NCI-H128 (cell line): ENCODE data around the gene ATXN1.
"Not testable (repeated sequence)": the region's sequence is repeated elsewhere in the genome, so short reads cannot be mapped to it uniquely, and the experiment has no call there.

ENCODE experiments used
- DNase-seq: peaks from one replicate; lab custom pipeline; 2025; ENCODE audit not compliant: unreplicated experiment; lab: John Stamatoyannopoulos, UW

ATXN1 gene

GRCh38 chr6:16656451-16656850 lies 104.8 kb downstream of the ATXN1 start:
- no peak for DNase-seq

DNA sequence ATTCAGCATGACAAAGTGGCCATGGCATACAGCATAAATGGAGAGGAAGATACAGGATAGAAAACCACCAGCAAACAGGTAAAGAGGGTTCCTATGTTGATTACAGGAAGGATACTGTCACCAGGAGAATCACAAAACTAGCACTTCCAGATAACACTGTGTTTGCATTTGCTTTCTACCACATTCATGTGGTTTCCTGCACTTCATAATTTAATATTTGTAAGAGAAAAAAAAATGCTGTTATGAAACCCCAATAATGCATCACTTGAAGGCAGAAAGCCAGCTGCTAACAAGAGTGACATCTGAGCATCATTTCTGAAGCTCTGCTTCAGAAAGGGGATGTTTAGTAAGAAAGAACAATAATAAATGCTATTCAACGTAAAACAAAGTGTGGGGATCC lies 106.6 kb downstream of the ATXN1 start:
- no peak for DNase-seq

DNA sequence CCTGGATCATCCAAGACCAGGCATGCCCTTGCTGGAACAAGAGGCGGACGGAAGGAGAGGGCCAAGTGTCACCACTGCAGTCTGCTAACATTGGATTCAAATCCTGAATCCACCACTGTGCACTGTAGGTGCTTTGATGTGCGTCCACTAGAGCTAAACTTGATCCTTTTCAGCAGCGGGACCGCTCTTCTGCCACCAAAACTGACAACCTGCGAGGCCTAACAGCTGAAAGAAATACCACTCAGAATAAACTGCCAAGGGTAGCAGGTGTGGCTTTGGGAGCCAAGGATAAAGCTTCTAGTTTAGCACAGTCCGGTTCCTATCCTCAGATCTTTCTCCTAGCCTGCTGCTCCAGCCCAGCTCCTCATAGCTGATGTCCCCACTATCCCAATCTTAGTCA lies 108.0 kb downstream of the ATXN1 start:
- no peak for DNase-seq

DNA sequence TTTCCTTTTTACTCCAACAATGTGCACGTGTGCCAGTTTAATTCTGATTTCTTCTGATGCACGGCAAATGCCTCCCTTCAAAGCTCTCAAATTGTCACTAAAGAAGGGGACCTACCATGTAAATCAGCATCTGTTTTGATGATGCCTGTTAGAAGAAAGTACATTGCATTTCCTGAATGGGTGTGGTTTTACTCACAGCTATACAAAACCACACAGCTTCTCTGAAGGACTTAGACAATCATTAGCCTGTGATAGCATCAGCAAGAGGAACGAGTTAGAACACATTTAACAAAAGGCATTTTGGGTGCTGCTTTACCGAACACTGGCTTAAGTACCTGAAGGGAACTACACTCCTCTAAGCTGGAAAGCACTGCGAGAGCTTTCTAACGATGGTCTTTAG lies 109.4 kb downstream of the ATXN1 start:
- DNase-seq: no peak

- no peak for DNase-seq
Measured at GRCh38 chr6:16649890-16650289, 111.4 kb downstream of the ATXN1 start.

GRCh38 chr6:16649241-16649640 lies 112.0 kb downstream of the ATXN1 start:
- DNase-seq: no peak

DNA sequence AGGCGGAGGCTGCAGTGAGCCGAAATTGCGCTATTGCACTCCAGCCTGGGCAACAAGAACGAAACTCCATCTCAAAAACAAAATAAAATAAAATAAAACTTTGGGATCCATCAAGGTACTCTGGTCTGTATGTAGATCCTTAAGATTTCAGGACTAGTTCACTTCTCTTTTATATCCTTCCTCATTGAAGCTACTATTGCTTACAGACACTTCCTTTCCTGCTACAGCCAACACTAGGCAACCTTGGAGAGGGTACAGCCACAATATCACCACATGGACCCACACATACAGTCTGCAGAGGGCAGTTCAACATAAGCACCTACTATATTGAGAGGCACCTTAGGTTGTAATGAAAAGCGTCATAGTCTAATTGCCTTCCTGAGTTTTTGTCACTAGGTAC lies 113.3 kb downstream of the ATXN1 start:
- no peak for DNase-seq

- no peak for DNase-seq
Measured at GRCh38 chr6:16647422-16647821, 113.8 kb downstream of the ATXN1 start.

DNA sequence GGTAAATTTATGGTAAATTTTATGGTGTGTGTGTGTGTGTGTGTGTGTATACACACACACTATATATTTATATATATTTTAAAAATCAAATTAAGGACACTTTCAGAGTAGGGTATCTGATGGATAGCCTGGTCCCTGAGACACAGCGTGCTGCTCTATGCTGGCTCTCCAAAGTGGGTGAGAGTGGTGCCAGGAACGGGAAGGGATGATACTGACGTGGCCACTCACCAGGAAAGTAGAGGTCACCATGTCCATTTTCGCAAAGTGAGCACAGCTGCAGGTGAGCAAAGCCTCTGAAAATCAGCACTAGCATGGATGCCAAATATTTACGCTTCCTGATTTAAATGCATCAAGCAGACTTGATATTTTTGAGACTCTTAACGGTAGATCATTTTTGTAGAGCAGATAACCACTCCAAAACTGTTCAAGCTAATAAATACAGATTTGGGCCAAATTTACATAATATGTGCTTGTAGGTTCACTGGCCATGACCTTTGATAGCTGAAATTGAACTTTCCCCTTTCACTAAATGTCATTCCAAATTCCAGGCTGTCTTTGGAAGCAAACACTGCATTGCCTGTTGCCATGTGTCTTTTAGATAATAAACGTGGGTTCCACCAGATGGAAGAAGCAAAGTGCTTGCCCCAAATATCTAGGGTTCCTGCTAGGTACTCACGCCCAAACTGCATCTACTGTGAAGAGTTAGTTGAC lies 116.6 kb downstream of the ATXN1 start:
- DNase-seq: no peak

DNA sequence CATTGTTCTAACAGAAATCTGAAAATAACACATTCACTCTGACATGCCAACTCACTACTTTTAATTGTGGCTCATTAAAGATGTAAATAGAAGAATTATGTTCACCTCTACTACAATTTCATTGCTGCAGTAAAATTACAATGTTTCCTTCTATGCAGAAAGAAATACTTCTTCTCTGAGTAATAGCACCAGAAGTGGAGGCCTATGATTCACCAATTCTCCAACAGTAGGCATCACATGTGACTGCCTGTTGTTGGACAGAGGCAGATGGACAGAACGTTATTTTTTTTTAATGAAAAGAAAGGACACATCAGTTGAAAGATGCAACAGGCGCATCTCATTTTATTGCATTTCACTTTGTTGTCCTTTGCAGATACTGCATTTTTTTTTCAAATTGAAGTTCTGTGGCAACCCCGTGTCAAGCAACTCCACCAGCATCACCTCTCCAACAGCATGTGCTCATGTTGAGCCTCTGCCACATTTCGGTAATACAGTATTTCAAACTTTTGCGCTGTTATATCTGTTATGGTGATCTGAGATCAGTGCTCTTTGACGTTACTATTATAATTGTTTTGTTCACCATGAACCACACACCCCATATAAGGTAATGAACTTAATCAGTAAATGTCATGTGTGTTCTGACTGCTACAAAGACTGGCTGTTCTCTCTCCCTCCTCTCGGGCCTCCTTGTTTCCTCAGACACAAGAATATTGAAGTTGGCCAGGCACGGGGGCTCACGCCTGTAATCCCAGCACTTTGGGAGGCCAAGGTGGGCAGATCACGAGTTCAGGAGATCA lies 121.4 kb downstream of the ATXN1 start:
- no peak for DNase-seq

DNA sequence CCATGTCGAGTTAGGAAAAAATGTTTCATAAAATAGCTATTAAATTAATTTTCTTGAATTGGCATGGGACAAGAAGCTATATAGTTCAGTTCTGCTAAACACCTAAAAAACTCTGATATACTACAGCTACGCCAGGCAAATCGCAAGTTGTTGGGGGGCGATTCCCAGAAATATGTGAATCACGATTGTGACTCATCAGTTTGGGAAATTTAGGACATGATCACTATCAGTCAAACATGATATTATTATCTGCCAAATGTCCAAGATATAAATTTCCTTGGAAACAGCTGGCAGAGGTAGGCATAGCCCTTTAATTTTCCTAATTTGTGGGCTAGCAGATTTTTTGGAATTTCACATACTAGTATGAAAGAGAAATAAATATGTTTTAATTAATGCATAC lies 123.6 kb downstream of the ATXN1 start:
- no peak for DNase-seq

DNA sequence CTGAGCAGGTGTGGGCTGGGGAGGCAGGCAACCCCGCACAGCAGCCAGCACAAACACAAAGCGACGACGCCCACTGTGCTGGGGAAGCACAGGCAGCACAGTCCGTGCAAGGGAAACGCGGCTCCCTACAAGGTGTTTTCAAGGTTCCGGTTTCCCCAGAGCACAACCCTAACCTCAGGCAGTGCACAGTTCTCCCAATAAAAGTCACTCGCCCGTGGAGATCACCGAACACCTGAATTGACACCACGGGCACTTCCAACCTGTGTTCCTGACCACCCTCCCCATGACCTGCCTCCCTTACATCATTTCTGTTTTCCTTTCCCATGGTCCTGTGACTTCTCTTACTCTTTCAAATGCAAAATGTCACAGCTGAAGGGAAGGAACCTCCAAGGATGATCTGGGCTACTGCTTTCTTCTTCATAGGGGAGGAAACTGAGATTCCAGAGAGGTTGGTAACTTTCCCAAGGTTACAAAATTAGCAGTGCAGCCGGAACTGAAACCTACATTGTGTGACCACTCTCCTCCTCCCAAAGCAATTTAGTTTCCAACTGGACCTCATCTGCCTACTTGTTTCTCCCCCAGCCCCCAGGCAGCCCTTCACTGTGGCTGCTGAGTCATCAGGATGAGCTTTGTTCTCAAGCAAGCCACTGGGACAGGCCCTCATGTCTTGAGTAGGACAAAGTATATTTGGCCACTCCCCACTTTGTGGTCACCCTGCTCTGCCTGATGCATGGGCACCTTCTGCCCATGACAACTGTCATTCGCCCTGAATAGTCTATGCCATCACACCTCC lies 125.3 kb downstream of the ATXN1 start:
- no peak for DNase-seq

GRCh38 chr6:16635291-16635809 lies 125.9 kb downstream of the ATXN1 start:
- DNase-seq: no peak

DNA sequence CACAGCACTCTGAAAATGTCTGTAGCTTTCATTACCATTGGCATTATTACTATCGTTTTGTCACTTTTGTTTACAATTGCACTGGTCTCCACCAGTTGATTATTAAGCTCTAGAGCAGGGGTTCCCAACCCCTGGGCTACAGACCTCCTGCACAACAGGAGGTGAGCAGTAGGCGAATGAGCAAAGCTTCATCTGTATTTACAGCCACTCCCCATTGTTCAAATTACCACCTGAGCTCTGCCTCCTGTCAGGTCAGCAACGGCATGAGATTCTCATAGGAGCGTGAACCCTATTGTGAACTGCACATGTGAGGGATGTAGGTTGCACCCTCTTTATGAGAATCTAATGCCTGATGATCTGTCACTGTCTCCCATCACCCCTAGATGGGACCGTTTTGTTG lies 126.4 kb downstream of the ATXN1 start:
- DNase-seq: no peak

DNA sequence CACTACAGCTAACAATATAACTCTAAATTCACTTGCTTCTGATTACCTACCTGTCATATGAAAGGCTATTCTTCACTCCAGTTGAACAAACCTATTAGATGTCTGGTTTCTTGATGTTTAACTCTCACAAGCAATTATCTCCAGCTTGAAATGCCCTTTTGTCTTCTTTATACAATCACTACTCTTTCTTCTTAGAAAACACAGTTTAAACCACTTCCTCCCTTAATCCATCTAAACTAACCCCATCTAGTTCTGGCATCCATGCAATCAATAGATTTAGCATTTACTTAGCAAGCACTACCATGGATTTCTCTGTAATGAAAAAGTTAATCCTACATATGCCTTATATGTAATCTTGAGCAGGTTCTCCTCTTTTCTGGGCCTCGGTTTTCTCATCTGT lies 127.3 kb downstream of the ATXN1 start:
- no peak for DNase-seq

- no peak for DNase-seq
Measured at GRCh38 chr6:16633465-16633864, 127.8 kb downstream of the ATXN1 start.

DNA sequence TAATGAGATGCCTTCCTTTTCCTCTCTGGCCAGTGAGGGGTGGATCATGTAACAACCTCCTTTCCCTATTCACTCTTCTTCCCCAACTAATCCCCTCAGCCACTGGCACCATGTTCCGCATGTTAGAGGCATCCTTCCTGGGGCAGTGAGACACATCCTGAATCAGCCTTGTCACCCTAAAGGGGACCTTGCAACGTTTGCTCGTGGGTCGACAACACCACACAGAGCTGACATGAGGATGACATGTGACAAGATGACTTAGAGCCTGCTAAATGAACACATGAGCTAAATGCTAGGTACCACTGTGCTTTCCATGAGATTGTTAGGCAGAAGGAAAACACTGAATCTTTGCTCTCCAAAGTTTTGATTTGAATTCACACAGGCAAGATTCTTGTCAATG lies 129.2 kb downstream of the ATXN1 start:
- no peak for DNase-seq

DNA sequence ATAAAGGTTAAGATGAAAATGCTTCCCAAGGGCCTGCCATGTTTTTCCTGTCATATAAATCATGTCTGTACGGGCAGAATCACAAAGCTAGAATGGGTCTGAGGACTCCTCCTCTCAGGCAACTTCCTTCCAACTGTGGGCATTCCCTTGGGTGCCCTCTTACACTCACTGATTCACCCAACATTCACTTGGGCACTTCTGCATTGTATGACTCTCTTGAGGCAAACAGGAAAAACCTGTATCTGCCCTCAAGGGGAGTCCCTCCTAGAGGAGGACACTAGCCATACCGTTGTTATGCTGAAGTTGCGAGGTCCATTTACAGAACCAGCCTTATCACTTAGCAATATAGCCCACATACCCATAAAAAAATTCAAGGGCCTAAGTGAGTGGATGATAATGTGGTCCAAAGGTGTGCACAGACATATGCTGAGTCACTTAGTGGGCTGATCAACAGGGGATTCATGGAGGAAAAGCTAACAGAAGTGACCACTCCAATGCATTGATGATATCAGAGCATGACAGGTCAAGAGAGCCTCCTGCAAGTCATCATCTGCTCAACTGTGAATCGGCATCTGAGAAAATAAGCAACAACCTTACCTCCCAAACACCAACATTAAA lies 131.1 kb downstream of the ATXN1 start:
- no peak for DNase-seq

DNA sequence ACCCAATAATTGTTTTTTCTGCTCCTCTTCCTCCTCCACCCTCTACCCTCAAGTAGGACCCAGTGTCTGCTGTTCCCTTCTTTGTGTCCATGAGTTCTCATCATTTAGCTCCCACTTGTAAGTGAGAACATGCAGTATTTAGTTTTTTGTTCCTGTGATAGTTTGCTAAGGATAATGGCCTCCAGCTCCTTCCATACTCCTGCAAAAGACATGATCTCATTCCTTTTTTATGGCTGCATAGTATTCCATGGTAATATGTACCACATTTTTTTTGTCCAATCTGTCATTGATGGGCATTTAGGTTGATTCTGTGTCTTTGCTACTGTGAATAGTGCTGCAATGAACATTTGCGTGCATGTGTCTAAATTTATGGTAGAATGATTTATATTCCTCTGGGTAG lies 132.7 kb downstream of the ATXN1 start:
- DNase-seq: not testable (repeated sequence)

- DNase-seq: no peak
Measured at GRCh38 chr6:16626650-16627049, 134.6 kb downstream of the ATXN1 start.
